ENCODE data around the gene ASXL2.
"Not testable (repeated sequence)": the region's sequence is repeated elsewhere in the genome, so short reads cannot be mapped to it uniquely, and the experiment has no call there.

DNA sequence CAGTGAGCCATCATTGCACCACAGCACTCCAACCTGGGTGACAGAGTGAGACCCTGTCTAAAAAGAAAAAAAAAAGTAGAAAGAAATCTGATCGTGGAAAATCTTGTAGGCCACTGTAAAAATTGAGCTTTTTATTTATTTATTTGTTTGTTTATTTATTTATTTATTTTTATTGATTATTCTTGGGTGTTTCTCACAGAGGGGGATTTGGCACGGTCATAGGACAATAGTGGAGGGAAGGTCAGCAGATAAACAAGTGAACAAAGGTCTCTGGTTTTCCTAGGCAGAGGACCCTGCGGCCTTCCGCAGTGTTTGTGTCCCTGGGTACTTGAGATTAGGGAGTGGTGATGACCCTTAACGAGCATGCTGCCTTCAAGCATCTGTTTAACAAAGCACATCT lies 31.3 kb upstream of the ASXL2 start:
- not testable (repeated sequence) for TF ChIP-seq CTCF (conservative IDR thresholded peaks at IDR 0.05); EZH2 (IDR thresholded peaks at IDR 0.05; ENCODE audit: low read depth)

All from PC-9 (cell line).